Panc1 (cell line): ENCODE measurements around the gene SLC8A1. TPM values are rescaled to one million over a fixed set of nuclear protein-coding genes. Genes with fewer than 3 reads are reported as not detected.

ENCODE experiments used
- ATAC-seq: fragments of 200-7000 bp; cut with Tn5 transposase; 2 replicates; pipeline ENCODE4 v1.9.1; 2020; ENCODE audit warnings: mild to moderate bottlenecking, moderate library complexity
- BruUV-seq: library from RNA; stranded (reverse); fragments of 400-500 nt; replicated peaks from 2 replicates; lab custom pipeline; 2021; lab: Mats Ljungman, UMichigan
- CTCF ChIA-PET: fragments of 300-600 bp; sonication (Branson Sonifier 250); formaldehyde crosslinking; loops from one replicate; lab custom pipeline; 2022; ENCODE audit warnings: antibody characterized with exemption; lab: Charles Lee
- POLR2A ChIA-PET: fragments of 300-600 bp; sonication (Branson Sonifier 250); formaldehyde crosslinking; loops from one replicate; lab custom pipeline; 2022; ENCODE audit warnings: antibody characterized with exemption; lab: Charles Lee
- DNase-seq: peaks from one replicate; pipeline ENCODE4 v3.0.0-alpha.2; 2010; ENCODE audit warnings: low read depth, low spot score
- H3K27ac ChIP-seq: 2 replicates; pipeline ENCODE4 v1.5.1; 2011; ENCODE audit warnings: mild to moderate bottlenecking, low read length, inconsistent platforms
- H3K27me3 ChIP-seq: fragments of 200-500 bp; sonication (Bioruptor generic); 2 replicates; pipeline ENCODE4 v1.6.0; 2014; ENCODE audit warnings: low read length, inconsistent platforms; ENCODE audit not compliant: control insufficient read depth, insufficient read depth
- H3K36me3 ChIP-seq: fragments of 200-500 bp; sonication (Bioruptor generic); 2 replicates; pipeline ENCODE4 v1.5.1; 2014; ENCODE audit warnings: inconsistent platforms, mild to moderate bottlenecking, low read length, moderate library complexity; ENCODE audit not compliant: control insufficient read depth, insufficient read depth
- H3K4me1 ChIP-seq: 2 replicates; pipeline ENCODE4 v1.5.1; 2011; ENCODE audit warnings: inconsistent platforms, mild to moderate bottlenecking, low read length, moderate library complexity; ENCODE audit not compliant: control insufficient read depth, insufficient read depth
- H3K4me3 ChIP-seq, 2 experiments: 2 replicates each; pipeline ENCODE4 v1.5.1; 2011 to 2012; ENCODE audit warnings: low read depth in 2 of 2, low read length in 2 of 2, mild to moderate bottlenecking in 2 of 2, inconsistent platforms in 1 of 2, moderate library complexity in 1 of 2
- H3K9me3 ChIP-seq: fragments of 200-500 bp; sonication (Bioruptor generic); 2 replicates; pipeline ENCODE4 v1.5.1; 2014; ENCODE audit warnings: low read depth, mild to moderate bottlenecking, inconsistent platforms, low read length, moderate library complexity; ENCODE audit not compliant: control insufficient read depth, insufficient read depth
- CTCF ChIP-seq: fragments of 450-650 bp; IDR thresholded peaks from 2 replicates; pipeline ENCODE4 v1.5.1; 2017; ENCODE audit warnings: mild to moderate bottlenecking
- POLR2AphosphoS5 ChIP-seq: IDR thresholded peaks from 2 replicates; pipeline ENCODE4 v1.6.1; 2012; ENCODE audit warnings: mild to moderate bottlenecking, low read depth, low read length, moderate library complexity
- SIN3A ChIP-seq: IDR thresholded peaks from 2 replicates; pipeline ENCODE4 v1.6.1; 2012; ENCODE audit warnings: low read depth, mild to moderate bottlenecking, low read length, moderate library complexity, borderline replicate concordance; ENCODE audit not compliant: insufficient read depth
- TCF7L2 ChIP-seq: IDR thresholded peaks from 2 replicates; pipeline ENCODE4 v1.6.1; 2011; ENCODE audit warnings: mild to moderate bottlenecking, low read depth, low read length, inconsistent platforms
- in situ Hi-C: cut with HindIII; loops from 2 replicates; pipeline ENCODE4 v1.10.0; 2016; ENCODE audit warnings: low sequenced_read_pairs, low pct_unique_long_range_greater_than_20kb
- intact Hi-C: fragments of 100-400 bp; cut with micrococcal nuclease; formaldehyde crosslinking; loops from one replicate; pipeline ENCODE4 v1.10.0; 2022; ENCODE audit not compliant: unreplicated experiment
- total RNA-seq: library from RNA; stranded (reverse); gene quantifications from one replicate; pipeline ENCODE4 v1.2.1, GENCODE V29; 2021; ENCODE audit not compliant: unreplicated experiment
- TF ChIP-seq, protein P1 (sequence below), 2 experiments: IDR thresholded peaks; 2 replicates each; pipeline ENCODE4 v1.6.1; 2011 to 2012; ENCODE audit warnings: low read depth in 2 of 2, control low read depth in 1 of 2, low read length in 1 of 2, mild to moderate bottlenecking in 1 of 2, moderate library complexity in 1 of 2; ENCODE audit not compliant: insufficient read depth in 1 of 2

Gene SLC8A1
- total RNA-seq, 1 experiment from 2014 or later, result 0.59 TPM

GRCh38 chr2:40311026-40311425 lies 140.9 kb downstream of the SLC8A1 start:
- ChIA-PET POLR2A (no interaction called here), CTCF (no interaction called here)
- DNase-seq, result no peak
- H3K27ac ChIP-seq, result no peak overlapping the region
- no peaks in the 10 kb centered on the region for H3K4me1 ChIP-seq
- no TSS peak for BruUV-seq
- no peak for ATAC-seq
- no peaks in the 10 kb centered on the region for H3K36me3 ChIP-seq
- intact Hi-C loops, result no loop called here
- H3K4me3 ChIP-seq, result no peak overlapping the region
- H3K27me3 ChIP-seq, result no peaks in the 10 kb centered on the region
- in situ Hi-C loops, result no loop called here
- H3K9me3 ChIP-seq, result peaks cover 7% of the 10 kb centered on the region
- TF ChIP-seq SIN3A (no peak), POLR2AphosphoS5 (no peak), CTCF (no peak), TCF7L2 (no peak)
- TF ChIP-seq, protein P1, sequence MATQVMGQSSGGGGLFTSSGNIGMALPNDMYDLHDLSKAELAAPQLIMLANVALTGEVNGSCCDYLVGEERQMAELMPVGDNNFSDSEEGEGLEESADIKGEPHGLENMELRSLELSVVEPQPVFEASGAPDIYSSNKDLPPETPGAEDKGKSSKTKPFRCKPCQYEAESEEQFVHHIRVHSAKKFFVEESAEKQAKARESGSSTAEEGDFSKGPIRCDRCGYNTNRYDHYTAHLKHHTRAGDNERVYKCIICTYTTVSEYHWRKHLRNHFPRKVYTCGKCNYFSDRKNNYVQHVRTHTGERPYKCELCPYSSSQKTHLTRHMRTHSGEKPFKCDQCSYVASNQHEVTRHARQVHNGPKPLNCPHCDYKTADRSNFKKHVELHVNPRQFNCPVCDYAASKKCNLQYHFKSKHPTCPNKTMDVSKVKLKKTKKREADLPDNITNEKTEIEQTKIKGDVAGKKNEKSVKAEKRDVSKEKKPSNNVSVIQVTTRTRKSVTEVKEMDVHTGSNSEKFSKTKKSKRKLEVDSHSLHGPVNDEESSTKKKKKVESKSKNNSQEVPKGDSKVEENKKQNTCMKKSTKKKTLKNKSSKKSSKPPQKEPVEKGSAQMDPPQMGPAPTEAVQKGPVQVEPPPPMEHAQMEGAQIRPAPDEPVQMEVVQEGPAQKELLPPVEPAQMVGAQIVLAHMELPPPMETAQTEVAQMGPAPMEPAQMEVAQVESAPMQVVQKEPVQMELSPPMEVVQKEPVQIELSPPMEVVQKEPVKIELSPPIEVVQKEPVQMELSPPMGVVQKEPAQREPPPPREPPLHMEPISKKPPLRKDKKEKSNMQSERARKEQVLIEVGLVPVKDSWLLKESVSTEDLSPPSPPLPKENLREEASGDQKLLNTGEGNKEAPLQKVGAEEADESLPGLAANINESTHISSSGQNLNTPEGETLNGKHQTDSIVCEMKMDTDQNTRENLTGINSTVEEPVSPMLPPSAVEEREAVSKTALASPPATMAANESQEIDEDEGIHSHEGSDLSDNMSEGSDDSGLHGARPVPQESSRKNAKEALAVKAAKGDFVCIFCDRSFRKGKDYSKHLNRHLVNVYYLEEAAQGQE (IDR thresholded peaks at IDR 0.05; ENCODE audit: insufficient read depth in 1 of 2, low read depth in 2 of 2, low read length in 1 of 2), result no peak

DNA sequence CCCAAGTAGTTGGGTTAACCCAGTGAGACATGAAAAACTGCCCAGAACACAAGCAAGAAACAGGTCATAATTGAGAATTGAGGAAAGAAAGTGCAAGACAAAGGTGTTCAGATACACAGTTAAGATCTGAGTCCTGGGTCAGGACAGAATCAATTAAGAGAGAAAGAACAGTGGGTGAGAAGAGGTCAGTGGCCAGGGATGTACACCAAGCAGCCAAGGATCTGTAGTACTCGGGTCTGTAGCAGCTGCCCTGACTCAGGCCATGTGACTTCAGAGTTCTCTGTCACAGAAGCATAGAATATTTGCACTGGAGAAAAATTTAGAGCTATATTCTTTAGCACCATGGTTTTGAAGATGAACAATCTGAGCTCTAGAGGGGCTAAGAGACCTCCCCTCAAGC lies 141.6 kb downstream of the SLC8A1 start:
- Histone ChIP-seq H3K4me1 (no peaks in the 10 kb centered on the region), H3K4me3 (no peak overlapping the region), H3K36me3 (no peaks in the 10 kb centered on the region), H3K9me3 (peaks cover 7% of the 10 kb centered on the region), H3K27ac (no peak overlapping the region), H3K27me3 (no peaks in the 10 kb centered on the region)
- in situ Hi-C loops, result no loop called here
- ATAC-seq (no peak), DNase-seq (no peak)
- BruUV-seq, result no TSS peak
- intact Hi-C loops, result no loop called here
- no peak for TF ChIP-seq TCF7L2
- TF ChIP-seq POLR2AphosphoS5, result no peak
- TF ChIP-seq, protein P1 (IDR thresholded peaks at IDR 0.05; ENCODE audit: insufficient read depth in 1 of 2, low read depth in 2 of 2, low read length in 1 of 2), result no peak
- no peak for TF ChIP-seq CTCF
- ChIA-PET CTCF (no interaction called here), POLR2A (no interaction called here)
